Measurements from ENCODE around the gene SLC17A5. TPM values are rescaled to one million over a fixed set of nuclear protein-coding genes. Genes with fewer than 3 reads are reported as not detected.
"Not testable (repeated sequence)": the region's sequence is repeated elsewhere in the genome, so short reads cannot be mapped to it uniquely, and the experiment has no call there.

The SLC17A5 gene
- total RNA-seq, 2 donors from 2014 or later, result 17.9 to 32.3 TPM

DNA sequence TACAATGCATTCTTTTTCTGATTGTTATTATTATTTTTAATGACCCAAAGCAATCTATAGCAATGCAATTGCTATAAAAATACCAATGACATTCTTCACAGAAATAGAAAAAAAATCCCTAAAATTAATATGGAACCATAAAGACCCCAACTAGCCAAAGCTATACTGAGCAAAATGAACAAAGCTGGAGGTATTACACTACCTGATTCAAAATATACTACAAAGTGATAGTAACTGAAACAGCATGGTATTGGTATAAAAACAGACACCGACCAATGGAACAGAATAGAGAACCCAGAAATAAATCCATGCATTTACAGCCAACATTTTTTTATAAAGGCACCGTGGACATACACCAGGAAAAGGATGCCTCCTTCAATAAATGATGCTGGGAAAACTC lies 72.5 kb downstream of the SLC17A5 start:
- Histone ChIP-seq H3K4me3 (no peak overlapping the region), H3K9me3 (no peaks in the 10 kb centered on the region), H3K27ac (peak overlapping the region; percentile 70 to 82), H3K27me3 (replicated peaks; ENCODE audit: insufficient read depth) (no peaks in the 10 kb centered on the region), H3K36me3 (no peaks in the 10 kb centered on the region), H3K4me1 (replicated peaks) (no peaks in the 10 kb centered on the region)
- intact Hi-C loops (cut with DNase I), result no loop called here
- DNase-seq (ENCODE audit: low spot score), result no peak
- WGBS, result 86% methylated on average over 2 of the region's 2 CpGs
- TF ChIP-seq POLR2AphosphoS5 (IDR thresholded peaks at IDR 0.05) (no peak), POLR2A (IDR thresholded peaks at IDR 0.05) (no peak), CTCF (IDR thresholded peaks at IDR 0.05) (no peak)

DNA sequence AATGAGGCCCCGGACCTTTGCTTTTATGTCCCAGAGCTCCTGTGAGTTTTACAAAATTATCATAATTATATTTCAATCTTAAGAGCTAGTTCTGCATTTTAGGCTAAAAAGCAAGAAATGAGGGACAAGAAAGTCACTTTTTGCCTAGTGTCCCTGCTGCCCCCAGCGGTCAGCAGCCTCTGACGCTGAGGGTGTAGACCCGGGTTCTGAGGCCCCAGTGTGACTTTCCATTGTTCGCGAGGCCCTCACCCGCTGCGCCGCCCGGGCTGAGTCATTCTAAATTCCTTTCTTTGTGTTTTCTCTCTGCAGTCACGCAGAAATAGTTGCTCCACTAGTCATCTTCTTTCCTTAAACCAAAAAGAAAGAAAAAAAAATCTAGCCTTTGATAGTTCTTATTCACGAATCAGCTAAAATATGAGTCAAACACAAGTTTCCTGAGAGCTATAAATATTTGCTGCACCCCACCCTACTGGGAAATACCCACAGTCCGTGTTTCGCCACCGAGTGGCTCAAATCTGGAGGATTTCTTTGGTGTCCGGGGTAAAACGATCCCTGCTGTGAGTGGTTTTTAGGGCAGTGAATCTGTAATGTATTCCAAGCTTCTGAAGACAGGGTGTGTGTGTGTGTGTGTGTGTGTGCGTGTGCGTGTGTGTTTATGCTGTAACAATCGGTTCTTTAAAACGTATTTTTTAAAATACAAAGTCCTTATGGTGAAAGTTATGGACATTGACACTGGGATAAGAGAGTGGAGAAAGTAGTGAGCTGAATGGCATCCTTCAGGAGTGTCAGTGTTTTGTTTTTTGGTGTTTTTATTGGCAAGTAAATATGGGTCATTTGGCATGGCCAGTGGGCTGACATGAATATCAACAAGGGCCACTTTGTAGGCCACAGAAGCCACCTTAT lies 73.3 kb downstream of the SLC17A5 start:
- Histone ChIP-seq H3K36me3 (no peaks in the 10 kb centered on the region), H3K4me1 (replicated peaks) (no peaks in the 10 kb centered on the region), H3K27me3 (replicated peaks; ENCODE audit: insufficient read depth) (no peaks in the 10 kb centered on the region), H3K4me3 (no peak overlapping the region), H3K27ac (peak overlapping the region; percentile 70 to 82), H3K9me3 (no peaks in the 10 kb centered on the region)
- peak; percentile 61 for DNase-seq (ENCODE audit: low spot score)
- intact Hi-C loops (cut with DNase I), result no loop called here
- WGBS, result 7% methylated on average over 21 of the region's 21 CpGs
- TF ChIP-seq POLR2A (IDR thresholded peaks at IDR 0.05), result peak; percentile 39
- peak; percentile 70 for TF ChIP-seq POLR2AphosphoS5 (IDR thresholded peaks at IDR 0.05)
- TF ChIP-seq CTCF (IDR thresholded peaks at IDR 0.05), result peak in 3 of 4 experiments; percentile 8 to 48 (median 43)

- no peak for DNase-seq (ENCODE audit: low spot score)
- 27% methylated on average over 4 of the region's 4 CpGs for WGBS
- TF ChIP-seq CTCF (IDR thresholded peaks at IDR 0.05) (no peak), POLR2AphosphoS5 (IDR thresholded peaks at IDR 0.05) (no peak), POLR2A (IDR thresholded peaks at IDR 0.05) (no peak)
- intact Hi-C loops (cut with DNase I), result no loop called here
- H3K36me3 ChIP-seq, result no peaks in the 10 kb centered on the region
- no peak overlapping the region for H3K4me3 ChIP-seq
- no peaks in the 10 kb centered on the region for H3K27me3 ChIP-seq (replicated peaks; ENCODE audit: insufficient read depth)
- no peaks in the 10 kb centered on the region for H3K4me1 ChIP-seq (replicated peaks)
- H3K27ac ChIP-seq, result peak overlapping the region; percentile 70 to 82
- H3K9me3 ChIP-seq, result no peaks in the 10 kb centered on the region
These were observed 73.9 kb downstream of the SLC17A5 start for GRCh38 chr6:73579851-73580246.

DNA sequence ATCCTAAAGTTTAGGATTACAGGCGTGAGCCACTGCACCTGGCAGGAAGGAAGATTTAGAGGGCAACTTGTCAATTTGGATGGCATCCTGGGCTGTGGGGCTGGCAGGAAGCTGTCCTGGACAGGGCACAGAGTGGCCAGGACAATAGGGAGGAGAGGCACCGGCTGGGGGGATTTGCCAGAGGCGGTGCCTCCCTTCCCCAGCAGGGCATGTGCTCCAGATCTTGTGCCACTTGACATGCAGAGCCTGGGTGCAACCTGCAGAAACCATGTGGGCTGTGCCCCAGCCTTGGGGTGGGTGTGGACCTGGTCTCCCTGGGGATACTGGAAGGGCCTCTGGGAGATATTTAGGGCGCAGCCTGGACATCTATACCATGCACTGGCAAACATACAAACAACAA lies 74.4 kb downstream of the SLC17A5 start:
- Histone ChIP-seq H3K27me3 (replicated peaks; ENCODE audit: insufficient read depth) (no peaks in the 10 kb centered on the region), H3K36me3 (no peaks in the 10 kb centered on the region), H3K9me3 (no peaks in the 10 kb centered on the region), H3K27ac (peak overlapping the region; percentile 70 to 82), H3K4me1 (replicated peaks) (no peaks in the 10 kb centered on the region), H3K4me3 (no peak overlapping the region)
- intact Hi-C loops (cut with DNase I), result no loop called here
- 90% methylated on average over 4 of the region's 4 CpGs for WGBS
- DNase-seq (ENCODE audit: low spot score), result no peak
- no peak for TF ChIP-seq POLR2AphosphoS5 (IDR thresholded peaks at IDR 0.05)
- TF ChIP-seq CTCF (IDR thresholded peaks at IDR 0.05), result no peak
- no peak for TF ChIP-seq POLR2A (IDR thresholded peaks at IDR 0.05)

DNA sequence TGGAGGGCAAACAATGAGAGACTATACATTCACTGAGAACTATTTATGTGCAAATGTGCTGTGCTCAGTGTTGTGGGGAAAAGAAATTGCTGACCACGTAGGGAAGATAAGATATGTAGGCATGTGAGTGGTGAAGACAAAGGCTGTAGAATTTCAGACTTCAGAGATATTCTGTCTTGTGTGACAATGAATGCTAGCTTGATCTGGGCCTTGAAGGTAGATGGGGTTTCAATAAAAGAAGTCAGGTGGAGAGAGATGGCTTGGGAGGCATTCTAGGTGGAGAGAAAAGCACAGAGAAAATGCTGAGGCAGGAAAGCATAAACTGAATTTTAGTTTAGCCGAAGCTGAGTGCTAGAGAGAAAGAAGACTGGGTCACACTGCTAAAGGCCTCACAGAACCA lies 76.1 kb downstream of the SLC17A5 start:
- Histone ChIP-seq H3K9me3 (no peaks in the 10 kb centered on the region), H3K4me3 (no peak overlapping the region), H3K4me1 (replicated peaks) (no peaks in the 10 kb centered on the region), H3K36me3 (no peaks in the 10 kb centered on the region), H3K27ac (no peak overlapping the region), H3K27me3 (replicated peaks; ENCODE audit: insufficient read depth) (no peaks in the 10 kb centered on the region)
- intact Hi-C loops (cut with DNase I), result no loop called here
- DNase-seq (ENCODE audit: low spot score), result no peak
- 83% methylated on average over 2 of the region's 2 CpGs for WGBS
- TF ChIP-seq CTCF (IDR thresholded peaks at IDR 0.05) (no peak), POLR2AphosphoS5 (IDR thresholded peaks at IDR 0.05) (no peak), POLR2A (IDR thresholded peaks at IDR 0.05) (no peak)

- DNase-seq (ENCODE audit: low spot score); H3K36me3 ChIP-seq; intact Hi-C loops (cut with DNase I); H3K27me3 ChIP-seq (replicated peaks; ENCODE audit: insufficient read depth); H3K27ac ChIP-seq; H3K4me1 ChIP-seq (replicated peaks); H3K4me3 ChIP-seq; H3K9me3 ChIP-seq: not testable (repeated sequence)
- 96% methylated on average over 28 of the region's 32 CpGs for WGBS
These were observed 81.3 kb downstream of the SLC17A5 start for GRCh38 chr6:73572531-73572930.
